Vagina (tissue), 2 donors: ENCODE measurements around the gene CNGB1. TPM values are rescaled to one million over a fixed set of nuclear protein-coding genes. Genes with fewer than 3 reads are reported as not detected.

Experiments
- DNase-seq, 2 donors: peaks; one replicate each; pipeline ENCODE4 v3.0.0-alpha.2; 2017; ENCODE audit errors: extremely low spot score in 2 of 2
- H3K27ac ChIP-seq: fragments of 200-600 bp; sonication (generic); one replicate; pipeline ENCODE4 v1.5.1; 2019
- H3K27me3 ChIP-seq: fragments of 200-600 bp; sonication (generic); one replicate; pipeline ENCODE4 v1.5.1; 2019
- H3K36me3 ChIP-seq, 2 donors: fragments of 200-600 bp; sonication (generic); one replicate each; pipeline ENCODE4 v1.5.1; 2017 to 2019
- H3K4me1 ChIP-seq: fragments of 200-600 bp; sonication (generic); one replicate; pipeline ENCODE4 v1.5.1; 2019
- H3K4me3 ChIP-seq, 2 donors: fragments of 200-600 bp; sonication (generic); 1 replicate in 1 of 2; 2 replicates in 1 of 2; pipeline ENCODE4 v1.5.1; 2016 to 2019
- H3K9me3 ChIP-seq: fragments of 200-600 bp; sonication (generic); one replicate; pipeline ENCODE4 v1.5.1; 2019
- CTCF ChIP-seq, 3 experiments: fragments of 450-650 bp in 2 of 3; fragments of 200-600 bp in 1 of 3; sonication (generic) in 1 of 3; IDR thresholded peaks; one replicate each; pipeline ENCODE4 v1.5.1; 2017 to 2019; ENCODE audit warnings: antibody characterized with exemption in 3 of 3, mild to moderate bottlenecking in 2 of 3, moderate library complexity in 2 of 3
- POLR2A ChIP-seq, 2 donors: fragments of 450-650 bp; IDR thresholded peaks; one replicate each; pipeline ENCODE4 v1.6.1; 2017; ENCODE audit warnings: antibody characterized with exemption in 2 of 2, mild to moderate bottlenecking in 2 of 2, moderate library complexity in 2 of 2
- POLR2AphosphoS5 ChIP-seq, 2 donors: sonication (generic); formaldehyde crosslinking; IDR thresholded peaks; one replicate each; pipeline ENCODE4 v1.9.0; 2017; ENCODE audit warnings: antibody characterized with exemption in 2 of 2, mild to moderate bottlenecking in 2 of 2, low read depth in 1 of 2; ENCODE audit not compliant: insufficient read depth in 1 of 2
- intact Hi-C: fragments of 100-400 bp; cut with DNase I; formaldehyde crosslinking; loops from one replicate; pipeline ENCODE4 v1.15.1; 2023
- total RNA-seq: library from RNA; depleted of rRNA; stranded (reverse); fragments of >200 nt; gene quantifications from one replicate; pipeline ENCODE4 v1.2.3, GENCODE V29; 2016

CNGB1 gene
- total RNA-seq, 1 donor from 2014 or later, result not detected

GRCh38 chr16:57893217-57893558 lies 77.7 kb downstream of the CNGB1 start:
- intact Hi-C loops, result no loop called here
- no peak for DNase-seq
- Histone ChIP-seq H3K4me1 (no peaks in the 10 kb centered on the region), H3K27ac (no peak overlapping the region), H3K36me3 (no peaks in the 10 kb centered on the region), H3K4me3 (no peak overlapping the region), H3K9me3 (no peaks in the 10 kb centered on the region), H3K27me3 (no peaks in the 10 kb centered on the region)
- TF ChIP-seq POLR2A (IDR thresholded peaks at IDR 0.05), result no peak
- no peak for TF ChIP-seq POLR2AphosphoS5 (IDR thresholded peaks at IDR 0.05; ENCODE audit: insufficient read depth in 1 of 2, low read depth in 1 of 2)
- no peak for TF ChIP-seq CTCF (IDR thresholded peaks at IDR 0.05)

- H3K9me3 ChIP-seq, result no peaks in the 10 kb centered on the region
- H3K36me3 ChIP-seq, result no peaks in the 10 kb centered on the region
- H3K27me3 ChIP-seq, result no peaks in the 10 kb centered on the region
- H3K27ac ChIP-seq, result no peak overlapping the region
- TF ChIP-seq POLR2A (IDR thresholded peaks at IDR 0.05) (no peak), CTCF (IDR thresholded peaks at IDR 0.05) (no peak), POLR2AphosphoS5 (IDR thresholded peaks at IDR 0.05; ENCODE audit: insufficient read depth in 1 of 2, low read depth in 1 of 2) (no peak)
- no peak overlapping the region for H3K4me3 ChIP-seq
- H3K4me1 ChIP-seq, result no peaks in the 10 kb centered on the region
- intact Hi-C loops, result no loop called here
- DNase-seq, result no peak
Measured at GRCh38 chr16:57892447-57893096, 78.4 kb downstream of the CNGB1 start.

GRCh38 chr16:57892041-57892440 lies 78.9 kb downstream of the CNGB1 start:
- intact Hi-C loops, result no loop called here
- Histone ChIP-seq H3K9me3 (no peaks in the 10 kb centered on the region), H3K4me1 (no peaks in the 10 kb centered on the region), H3K4me3 (no peak overlapping the region), H3K27ac (no peak overlapping the region), H3K27me3 (no peaks in the 10 kb centered on the region), H3K36me3 (no peaks in the 10 kb centered on the region)
- no peak for DNase-seq
- TF ChIP-seq CTCF (IDR thresholded peaks at IDR 0.05) (no peak), POLR2AphosphoS5 (IDR thresholded peaks at IDR 0.05; ENCODE audit: insufficient read depth in 1 of 2, low read depth in 1 of 2) (no peak), POLR2A (IDR thresholded peaks at IDR 0.05) (no peak)

GRCh38 chr16:57890752-57891111 lies 80.2 kb downstream of the CNGB1 start:
- intact Hi-C loops, result no loop called here
- Histone ChIP-seq H3K36me3 (no peaks in the 10 kb centered on the region), H3K27me3 (no peaks in the 10 kb centered on the region), H3K4me3 (no peak overlapping the region), H3K27ac (no peak overlapping the region), H3K4me1 (no peaks in the 10 kb centered on the region), H3K9me3 (no peaks in the 10 kb centered on the region)
- DNase-seq, result no peak
- TF ChIP-seq POLR2A (IDR thresholded peaks at IDR 0.05) (no peak), CTCF (IDR thresholded peaks at IDR 0.05) (no peak), POLR2AphosphoS5 (IDR thresholded peaks at IDR 0.05; ENCODE audit: insufficient read depth in 1 of 2, low read depth in 1 of 2) (no peak)

GRCh38 chr16:57889960-57890751 lies 80.8 kb downstream of the CNGB1 start:
- H3K4me1 ChIP-seq, result no peaks in the 10 kb centered on the region
- no peak overlapping the region for H3K27ac ChIP-seq
- intact Hi-C loops, result no loop called here
- H3K9me3 ChIP-seq, result no peaks in the 10 kb centered on the region
- DNase-seq, result no peak
- no peaks in the 10 kb centered on the region for H3K36me3 ChIP-seq
- H3K4me3 ChIP-seq, result no peak overlapping the region
- no peaks in the 10 kb centered on the region for H3K27me3 ChIP-seq
- TF ChIP-seq CTCF (IDR thresholded peaks at IDR 0.05) (no peak), POLR2AphosphoS5 (IDR thresholded peaks at IDR 0.05; ENCODE audit: insufficient read depth in 1 of 2, low read depth in 1 of 2) (no peak), POLR2A (IDR thresholded peaks at IDR 0.05) (no peak)
